ENCODE results near the gene ATOH8.

Gene ATOH8

GRCh38 chr2:85724731-85725181 lies 29.0 kb upstream of the ATOH8 start:
- Mint-ChIP-seq H3K27ac (no peak overlapping the region), H3K27me3 (peaks cover 7% of the 10 kb centered on the region), H3K36me3 (no peaks in the 10 kb centered on the region)

GRCh38 chr2:85725451-85725850 lies 28.3 kb upstream of the ATOH8 start:
- no peaks in the 10 kb centered on the region for H3K4me1 Mint-ChIP-seq
- H3K4me3 Mint-ChIP-seq, result no peak overlapping the region
- H3K9me3 Mint-ChIP-seq, result peaks cover 2% of the 10 kb centered on the region
- H3K27ac Mint-ChIP-seq, result no peak overlapping the region
- no peaks in the 10 kb centered on the region for H3K36me3 Mint-ChIP-seq
- peaks cover 7% of the 10 kb centered on the region for H3K27me3 Mint-ChIP-seq
- no peak for ATAC-seq (ENCODE audit: low read depth)
- no peak for DNase-seq (ENCODE audit: low spot score in 2 of 2)

More at GRCh38 chr2:85724731-85725181, 29.0 kb upstream of the ATOH8 start:
- ATAC-seq (ENCODE audit: low read depth) (no peak), DNase-seq (ENCODE audit: low spot score in 2 of 2) (no peak)
- Mint-ChIP-seq H3K4me1 (no peaks in the 10 kb centered on the region), H3K4me3 (no peak overlapping the region), H3K9me3 (peaks cover 6% of the 10 kb centered on the region)

GRCh38 chr2:85727798-85728197 lies 26.0 kb upstream of the ATOH8 start:
- Mint-ChIP-seq H3K27ac (no peak overlapping the region), H3K27me3 (peaks cover 5% of the 10 kb centered on the region), H3K4me3 (no peak overlapping the region), H3K36me3 (no peaks in the 10 kb centered on the region), H3K4me1 (no peaks in the 10 kb centered on the region), H3K9me3 (no peaks in the 10 kb centered on the region)
- DNase-seq (ENCODE audit: low spot score in 2 of 2), result no peak
- no peak for ATAC-seq (ENCODE audit: low read depth)

- H3K27ac Mint-ChIP-seq, result no peak overlapping the region
- no peaks in the 10 kb centered on the region for H3K4me1 Mint-ChIP-seq
- peaks cover 5% of the 10 kb centered on the region for H3K27me3 Mint-ChIP-seq
- DNase-seq (ENCODE audit: low spot score in 2 of 2), result no peak
- no peak overlapping the region for H3K4me3 Mint-ChIP-seq
- no peaks in the 10 kb centered on the region for H3K36me3 Mint-ChIP-seq
- no peak for ATAC-seq (ENCODE audit: low read depth)
- no peaks in the 10 kb centered on the region for H3K9me3 Mint-ChIP-seq
Observed at GRCh38 chr2:85728342-85728741, 25.4 kb upstream of the ATOH8 start.

GRCh38 chr2:85728883-85729824 lies 24.6 kb upstream of the ATOH8 start:
- Mint-ChIP-seq H3K27me3 (peaks cover 5% of the 10 kb centered on the region), H3K4me3 (no peak overlapping the region), H3K9me3 (no peaks in the 10 kb centered on the region), H3K36me3 (no peaks in the 10 kb centered on the region), H3K27ac (peak overlapping the region; percentile 28), H3K4me1 (no peaks in the 10 kb centered on the region)
- peak; percentile 74 to 88 for DNase-seq (ENCODE audit: low spot score in 2 of 2)
- peak; percentile 95 for ATAC-seq (ENCODE audit: low read depth)

- no peak for ATAC-seq (ENCODE audit: low read depth)
Observed at GRCh38 chr2:85729825-85730510, 23.8 kb upstream of the ATOH8 start.

GRCh38 chr2:85730686-85731230 lies 23.0 kb upstream of the ATOH8 start:
- Mint-ChIP-seq H3K4me1 (no peaks in the 10 kb centered on the region), H3K36me3 (no peaks in the 10 kb centered on the region), H3K27me3 (peaks cover 9% of the 10 kb centered on the region), H3K27ac (no peak overlapping the region), H3K9me3 (no peaks in the 10 kb centered on the region), H3K4me3 (no peak overlapping the region)
- DNase-seq (ENCODE audit: low spot score in 2 of 2), result no peak
- no peak for ATAC-seq (ENCODE audit: low read depth)

More at GRCh38 chr2:85729825-85730510, 23.8 kb upstream of the ATOH8 start:
- no peaks in the 10 kb centered on the region for H3K9me3 Mint-ChIP-seq
- no peaks in the 10 kb centered on the region for H3K36me3 Mint-ChIP-seq
- no peak overlapping the region for H3K4me3 Mint-ChIP-seq
- H3K27ac Mint-ChIP-seq, result peak overlapping the region; percentile 28
- DNase-seq (ENCODE audit: low spot score in 2 of 2), result no peak
- no peaks in the 10 kb centered on the region for H3K4me1 Mint-ChIP-seq
- H3K27me3 Mint-ChIP-seq, result peaks cover 8% of the 10 kb centered on the region

GRCh38 chr2:85731606-85732005 lies 22.2 kb upstream of the ATOH8 start:
- H3K9me3 Mint-ChIP-seq, result no peaks in the 10 kb centered on the region
- DNase-seq (ENCODE audit: low spot score in 2 of 2), result no peak
- H3K27ac Mint-ChIP-seq, result no peak overlapping the region
- peak; percentile 28 for ATAC-seq (ENCODE audit: low read depth)
- H3K27me3 Mint-ChIP-seq, result peaks cover 10% of the 10 kb centered on the region
- H3K36me3 Mint-ChIP-seq, result no peaks in the 10 kb centered on the region
- H3K4me3 Mint-ChIP-seq, result no peak overlapping the region
- no peaks in the 10 kb centered on the region for H3K4me1 Mint-ChIP-seq

GRCh38 chr2:85732467-85733120 lies 21.2 kb upstream of the ATOH8 start:
- peaks cover 10% of the 10 kb centered on the region for H3K27me3 Mint-ChIP-seq
- H3K36me3 Mint-ChIP-seq, result no peaks in the 10 kb centered on the region
- H3K4me1 Mint-ChIP-seq, result no peaks in the 10 kb centered on the region
- no peak overlapping the region for H3K4me3 Mint-ChIP-seq
- no peaks in the 10 kb centered on the region for H3K9me3 Mint-ChIP-seq
- ATAC-seq (ENCODE audit: low read depth), result no peak
- DNase-seq (ENCODE audit: low spot score in 2 of 2), result no peak
- no peak overlapping the region for H3K27ac Mint-ChIP-seq

- no peaks in the 10 kb centered on the region for H3K4me1 Mint-ChIP-seq
- H3K27me3 Mint-ChIP-seq, result peaks cover 10% of the 10 kb centered on the region
- H3K27ac Mint-ChIP-seq, result no peak overlapping the region
- H3K4me3 Mint-ChIP-seq, result no peak overlapping the region
- DNase-seq (ENCODE audit: low spot score in 2 of 2) (no peak), ATAC-seq (ENCODE audit: low read depth) (no peak)
- H3K36me3 Mint-ChIP-seq, result no peaks in the 10 kb centered on the region
- H3K9me3 Mint-ChIP-seq, result no peaks in the 10 kb centered on the region
Observed at GRCh38 chr2:85733121-85733960, 20.4 kb upstream of the ATOH8 start.

- Mint-ChIP-seq H3K9me3 (no peaks in the 10 kb centered on the region), H3K27me3 (peaks cover 10% of the 10 kb centered on the region), H3K4me1 (no peaks in the 10 kb centered on the region), H3K36me3 (no peaks in the 10 kb centered on the region), H3K4me3 (no peak overlapping the region), H3K27ac (no peak overlapping the region)
- ATAC-seq (ENCODE audit: low read depth), result no peak
- no peak for DNase-seq (ENCODE audit: low spot score in 2 of 2)
Observed at GRCh38 chr2:85734015-85734414, 19.8 kb upstream of the ATOH8 start.

- Mint-ChIP-seq H3K27ac (no peak overlapping the region), H3K9me3 (no peaks in the 10 kb centered on the region), H3K36me3 (no peaks in the 10 kb centered on the region), H3K4me3 (no peak overlapping the region), H3K27me3 (peaks cover 7% of the 10 kb centered on the region), H3K4me1 (no peaks in the 10 kb centered on the region)
- ATAC-seq (ENCODE audit: low read depth), result no peak
- DNase-seq (ENCODE audit: low spot score in 2 of 2), result no peak
Observed at GRCh38 chr2:85734942-85735608, 18.7 kb upstream of the ATOH8 start.

- ATAC-seq (ENCODE audit: low read depth) (no peak), DNase-seq (ENCODE audit: low spot score in 2 of 2) (no peak)
- no peak overlapping the region for H3K4me3 Mint-ChIP-seq
- H3K9me3 Mint-ChIP-seq, result no peaks in the 10 kb centered on the region
- H3K4me1 Mint-ChIP-seq, result no peaks in the 10 kb centered on the region
- peaks cover 7% of the 10 kb centered on the region for H3K27me3 Mint-ChIP-seq
- no peak overlapping the region for H3K27ac Mint-ChIP-seq
- H3K36me3 Mint-ChIP-seq, result no peaks in the 10 kb centered on the region
Observed at GRCh38 chr2:85735691-85736090, 18.1 kb upstream of the ATOH8 start.

Data from memory B cell (primary cell).